GF-D8 (cell line): ENCODE measurements around the gene AK8.

Experiments
- DNase-seq: peaks from one replicate; lab custom pipeline; 2025; lab: John Stamatoyannopoulos, UW

AK8 gene

GRCh38 chr9:132825430-132825829, 52.7 kb downstream of the AK8 start:
- DNase-seq: no peak

DNA sequence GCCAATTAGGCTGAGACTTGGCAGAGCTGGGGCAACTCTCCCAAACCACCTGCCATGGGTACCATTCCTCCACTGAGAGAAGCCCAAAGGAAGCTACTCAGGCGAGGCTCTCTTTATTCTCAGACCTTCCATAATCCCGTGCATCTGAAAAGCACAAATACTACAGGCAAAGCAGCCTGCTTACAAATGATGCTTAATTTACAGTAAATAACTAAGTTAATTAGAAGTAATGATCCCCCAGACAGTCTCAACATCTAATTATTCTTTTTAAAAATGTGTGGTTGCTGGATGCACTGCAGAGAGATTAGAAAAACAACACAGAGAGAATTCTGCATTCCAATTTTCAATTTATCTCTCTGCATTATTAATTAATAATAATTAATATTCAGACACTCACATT, 53.1 kb downstream of the AK8 start:
- no peak for DNase-seq

DNA sequence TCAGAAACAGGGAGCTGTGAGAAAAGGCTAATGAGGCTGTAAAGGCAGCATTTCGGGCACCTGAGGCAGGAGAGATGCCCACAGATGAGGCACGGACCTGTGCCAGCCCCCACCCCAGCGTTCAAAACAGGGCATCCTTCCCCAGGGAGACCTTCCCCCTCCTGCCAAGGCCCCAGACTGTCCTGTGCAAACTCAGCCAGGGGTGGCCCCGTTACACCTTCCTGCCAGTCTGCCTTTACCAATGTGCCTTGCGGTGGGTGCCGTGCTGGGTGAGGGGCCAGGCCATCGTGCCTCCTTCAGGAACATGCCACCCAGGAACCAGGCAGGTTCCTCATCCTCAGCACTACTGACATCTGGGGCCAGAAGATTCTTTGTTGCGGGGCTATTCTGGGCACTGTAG, 53.9 kb downstream of the AK8 start:
- no peak for DNase-seq

DNA sequence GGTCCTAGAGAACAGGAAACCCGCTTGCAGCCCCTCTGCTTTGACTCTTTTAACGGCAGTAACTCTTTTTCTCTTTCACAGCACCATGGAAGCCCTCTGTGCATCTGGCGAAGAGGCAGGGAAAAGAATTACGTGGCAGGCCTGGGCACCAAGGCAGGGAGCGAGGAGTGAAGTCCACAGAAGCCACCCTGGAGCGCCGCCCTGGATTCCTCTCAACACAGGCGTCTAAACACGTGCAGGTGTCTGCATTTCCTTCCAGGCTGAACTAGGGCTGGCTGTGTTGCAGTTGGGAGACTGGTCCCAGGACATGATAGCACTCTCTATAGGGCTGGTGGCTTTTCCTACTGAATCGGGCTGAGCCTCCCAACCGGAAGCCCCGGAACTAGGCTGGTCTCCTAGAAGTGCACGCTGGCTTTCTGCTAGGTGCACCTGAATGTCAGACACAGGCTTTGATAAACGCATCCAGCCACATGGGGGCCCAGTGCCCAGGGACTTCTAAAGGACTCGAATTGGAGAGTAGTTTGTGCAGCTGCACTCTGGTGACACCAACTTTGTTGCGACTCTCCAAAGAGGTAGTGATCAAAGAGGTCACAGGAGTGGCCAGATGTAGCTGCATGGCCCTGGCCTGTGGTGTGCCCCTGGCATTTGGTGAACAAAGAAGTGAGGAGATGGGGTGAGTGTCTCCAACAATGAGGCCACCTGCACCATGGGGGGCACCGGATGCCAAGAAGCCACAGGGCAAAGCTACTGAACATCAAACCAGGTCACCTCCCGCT, 54.5 kb downstream of the AK8 start:
- DNase-seq: no peak

DNA sequence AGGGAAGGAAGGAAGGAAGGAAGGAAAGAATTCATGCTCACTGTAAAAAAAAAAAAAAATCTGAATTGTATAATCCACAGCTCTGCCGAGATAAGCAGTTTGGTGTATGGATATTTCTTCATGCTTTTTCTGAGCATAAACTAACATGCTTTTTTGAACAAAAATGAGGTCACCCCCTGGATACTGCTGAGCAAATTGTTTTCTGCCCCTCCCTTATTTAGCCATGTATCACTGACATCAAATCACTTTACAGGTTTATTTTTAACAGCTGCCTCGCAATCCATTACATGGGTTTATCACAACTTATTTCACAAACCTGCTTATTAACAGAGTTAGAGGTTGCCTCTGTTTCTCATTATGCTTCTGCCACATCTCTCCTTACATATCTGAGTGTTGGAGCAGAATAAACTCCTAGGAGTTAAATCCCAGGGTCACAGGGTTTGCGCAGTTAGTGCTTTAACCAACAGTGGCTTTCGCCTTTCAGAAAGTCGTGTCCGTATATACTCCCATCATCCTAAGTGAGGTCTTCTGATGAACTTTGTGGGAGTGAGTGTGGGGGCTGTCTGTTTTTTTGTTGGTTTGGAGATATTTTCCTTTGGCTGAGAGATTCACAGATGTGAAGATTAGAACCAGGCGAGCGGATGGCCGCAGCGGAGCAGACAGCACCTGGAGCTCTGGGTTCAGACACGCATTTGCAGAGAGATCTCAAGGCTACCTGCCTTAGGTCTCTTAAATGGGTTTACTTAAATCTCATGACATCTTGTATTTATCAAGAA, 57.7 kb downstream of the AK8 start:
- no peak for DNase-seq

DNA sequence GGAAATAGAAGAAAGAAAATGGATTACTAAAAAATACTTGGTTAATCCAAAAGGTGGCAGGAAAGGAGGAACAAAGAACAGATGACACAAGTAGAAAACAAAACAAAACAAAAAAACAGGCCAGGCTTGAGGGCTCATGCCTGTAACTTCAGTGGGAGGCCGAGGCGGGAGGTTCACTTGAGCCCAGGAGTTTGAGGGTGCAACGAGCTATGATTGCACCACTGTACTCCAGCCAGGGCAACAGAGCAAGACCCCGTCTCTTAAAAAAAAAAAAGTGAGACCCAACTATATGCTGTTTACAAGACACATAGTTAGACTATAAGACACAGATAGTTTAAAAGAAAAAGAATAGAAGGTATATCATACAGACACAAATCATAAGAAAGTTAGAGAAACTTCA, 59.5 kb downstream of the AK8 start:
- no peak for DNase-seq

DNA sequence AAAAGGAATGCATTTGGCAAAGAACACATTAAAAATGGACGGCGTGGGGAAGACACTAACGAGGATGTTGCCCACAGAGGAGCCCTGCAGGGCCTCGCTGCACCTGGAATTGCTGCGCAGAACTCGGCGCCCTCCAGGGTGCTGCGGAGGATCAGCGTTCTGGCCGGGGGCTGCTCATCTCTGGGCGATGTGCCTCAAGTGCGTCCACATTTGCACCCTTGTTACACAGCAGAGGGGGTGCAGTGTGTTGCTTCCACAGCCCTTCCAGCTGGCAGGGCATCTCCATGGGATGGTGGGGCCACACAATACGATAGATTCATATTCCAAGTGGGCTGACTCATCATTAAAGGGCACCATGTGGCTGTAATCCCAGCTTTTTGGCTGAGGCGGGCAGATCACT, 63.1 kb downstream of the AK8 start:
- no peak for DNase-seq

GRCh38 chr9:132813115-132813771, 64.8 kb downstream of the AK8 start:
- DNase-seq: no peak

GRCh38 chr9:132811985-132812384, 66.1 kb downstream of the AK8 start:
- DNase-seq: no peak

- DNase-seq: no peak
Observed at GRCh38 chr9:132810314-132810713, 67.8 kb downstream of the AK8 start.

DNA sequence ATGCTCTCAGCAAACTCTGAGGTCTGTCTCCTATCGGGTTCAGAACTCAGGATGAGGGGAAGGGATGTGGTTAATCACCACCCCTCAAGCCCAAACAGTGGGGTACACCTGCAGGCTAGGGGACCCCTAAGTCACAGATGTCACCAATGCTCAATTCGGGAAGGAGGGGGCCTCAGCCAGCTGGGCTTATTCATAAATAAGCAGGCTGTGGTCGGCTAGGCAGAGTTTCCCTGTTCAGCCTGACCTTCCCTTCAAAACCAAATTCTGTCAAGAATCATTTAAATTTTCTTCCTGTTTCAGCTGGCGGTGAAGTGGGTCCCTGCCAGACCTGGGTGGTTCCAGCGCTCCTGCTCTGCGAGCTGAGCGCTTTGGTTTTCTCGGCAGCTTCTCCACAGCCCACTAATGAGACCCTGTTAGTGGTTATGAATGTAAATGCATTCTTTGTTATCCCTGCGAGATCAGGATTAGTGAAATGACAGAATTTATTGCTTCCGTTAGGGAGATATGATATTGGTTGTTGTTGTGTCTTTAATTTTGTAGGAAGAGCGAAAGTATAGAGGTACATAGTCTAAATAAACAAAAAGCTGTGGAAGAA, 68.3 kb downstream of the AK8 start:
- no peak for DNase-seq

DNA sequence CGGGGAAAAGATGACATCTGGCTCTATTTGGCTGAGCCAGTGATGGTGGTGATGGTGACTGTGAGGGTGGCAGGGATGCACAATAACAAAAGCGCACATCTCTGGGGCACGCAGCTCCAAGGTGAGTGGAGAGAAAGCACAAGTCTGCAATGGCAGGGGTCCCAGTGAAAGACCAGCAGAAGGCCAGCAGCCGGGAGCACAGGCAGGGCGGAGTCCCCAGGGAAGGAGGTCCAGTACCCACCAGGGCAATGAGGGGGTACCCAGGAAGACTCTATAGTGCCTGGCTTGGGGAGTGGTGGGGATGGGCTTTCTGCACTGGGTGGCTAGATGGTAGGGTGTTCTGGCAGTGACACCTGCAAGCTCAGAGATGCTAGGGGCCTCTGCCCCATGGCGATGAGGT, 69.4 kb downstream of the AK8 start:
- no peak for DNase-seq

GRCh38 chr9:132806723-132807421, 71.2 kb downstream of the AK8 start:
- DNase-seq: no peak

- DNase-seq: no peak
Observed at GRCh38 chr9:132806306-132806705, 71.8 kb downstream of the AK8 start.

DNA sequence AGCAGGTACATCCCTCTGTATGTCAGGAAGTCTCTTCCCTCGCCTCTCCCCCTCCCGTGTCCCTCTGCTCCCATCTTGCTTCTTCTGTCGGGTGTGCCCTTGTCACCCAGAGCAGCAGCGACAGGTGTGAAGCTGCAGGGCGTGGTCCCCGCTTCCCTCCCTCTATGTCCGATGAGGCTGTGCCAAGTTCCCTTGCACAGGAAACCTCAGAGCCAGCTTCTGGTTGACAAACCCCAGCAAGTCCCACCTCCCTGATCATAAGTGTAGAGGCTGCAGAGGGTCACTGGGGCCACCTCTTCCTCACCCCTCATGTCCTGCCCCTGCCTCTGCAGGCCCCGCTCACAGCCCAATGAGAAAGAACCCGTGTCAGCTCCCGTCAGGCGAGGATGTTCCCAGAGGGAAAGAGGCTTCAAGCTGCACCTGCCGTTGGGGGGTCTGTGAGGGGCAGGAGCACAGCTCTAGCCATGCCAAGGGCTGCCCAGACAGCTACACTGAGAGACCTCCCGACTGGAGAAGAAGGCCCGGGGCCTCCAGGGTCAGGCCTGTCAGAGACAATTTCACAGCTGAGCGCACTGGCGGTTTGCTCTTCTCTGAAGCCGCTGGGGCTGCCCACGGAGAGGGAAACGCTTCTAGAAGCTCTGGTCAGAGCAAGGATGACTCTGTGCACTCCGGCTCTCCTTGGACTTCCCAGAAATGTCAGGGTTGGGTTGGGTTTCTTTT, 73.3 kb downstream of the AK8 start:
- DNase-seq: peak; percentile 8

GRCh38 chr9:132802121-132802795, 75.8 kb downstream of the AK8 start:
- no peak for DNase-seq

- DNase-seq: no peak
Observed at GRCh38 chr9:132801659-132802058, 76.4 kb downstream of the AK8 start.

DNA sequence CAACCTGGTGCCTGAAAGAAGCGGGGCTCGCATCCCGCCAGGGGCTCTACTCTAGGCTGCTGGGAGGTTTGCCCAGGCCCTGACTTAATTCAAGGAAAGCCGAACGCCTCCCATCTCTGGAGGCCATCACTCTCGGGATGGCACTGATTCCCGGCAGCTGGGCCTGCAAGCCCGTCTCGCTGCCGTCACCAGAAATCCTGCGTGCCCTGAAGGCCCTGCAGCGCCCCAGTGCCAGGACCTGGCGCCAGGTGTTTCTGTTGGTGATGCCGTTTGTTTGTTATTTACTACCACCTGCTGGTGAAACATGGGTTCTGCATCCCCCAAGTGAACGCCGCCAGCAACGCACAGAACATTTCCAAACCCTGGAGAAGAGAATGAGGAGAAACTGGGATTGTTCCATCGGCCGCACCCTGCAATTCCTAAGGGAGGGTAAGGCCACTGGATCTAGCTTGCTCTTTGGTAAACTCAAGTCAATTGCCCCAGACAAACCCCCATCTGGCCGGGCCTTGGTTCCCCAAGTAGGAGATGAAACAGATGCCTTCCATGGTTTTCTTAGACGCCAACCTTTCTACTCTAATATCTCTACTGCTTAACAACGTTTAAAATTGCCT, 77.9 kb downstream of the AK8 start:
- no peak for DNase-seq

DNA sequence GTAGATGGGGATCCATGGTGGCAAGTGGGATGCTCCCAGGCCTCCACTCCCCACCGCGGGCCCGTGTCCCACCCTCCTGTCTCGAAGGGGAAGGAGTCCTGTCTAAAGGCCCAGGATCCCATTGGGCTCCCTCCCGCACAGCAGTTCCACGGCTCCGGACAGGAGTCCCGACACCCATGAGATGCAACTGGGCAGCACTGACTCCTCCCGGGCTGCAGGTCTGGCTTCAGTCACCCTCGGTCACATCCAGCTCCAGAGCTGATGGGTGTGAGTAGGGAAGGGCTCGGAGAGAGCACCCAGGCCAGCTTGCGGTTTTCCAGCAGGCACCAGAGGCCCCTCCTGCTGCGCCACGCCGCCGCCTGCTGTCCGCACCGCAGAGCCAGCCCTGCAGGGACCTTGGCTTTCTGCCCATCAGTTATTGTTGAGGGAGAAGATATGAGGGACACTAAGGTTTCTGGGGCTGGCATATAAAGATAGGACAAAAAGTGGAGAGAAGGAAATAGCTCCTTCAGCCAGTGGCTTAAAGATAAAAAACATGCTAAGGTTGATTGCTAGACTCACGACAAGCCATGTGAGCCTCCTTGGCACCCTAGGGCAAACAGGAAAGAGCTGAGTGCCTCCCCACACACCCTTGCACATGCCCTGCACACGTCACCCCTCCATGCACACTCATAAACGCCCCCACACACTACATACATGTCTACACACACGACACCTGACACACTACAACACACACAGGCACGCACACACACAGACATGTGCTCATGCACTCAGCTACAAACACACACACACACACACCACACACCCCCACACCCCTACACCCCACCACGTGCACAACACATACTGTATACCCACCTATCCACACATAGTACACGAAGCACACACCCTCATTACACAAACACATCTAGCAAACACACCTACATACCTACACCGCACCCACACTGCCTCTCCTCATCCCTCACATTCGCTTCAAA, 79.0 kb downstream of the AK8 start:
- DNase-seq: peak; percentile 88
